NCI-H82 treated with DMSO at 0.1 percent for 48 hours (cell line): ENCODE data around the gene DCDC2C.

Source experiments
- DNase-seq: peaks from one replicate; lab custom pipeline; 2025; ENCODE audit not compliant: unreplicated experiment; lab: John Stamatoyannopoulos, UW

Gene DCDC2C

DNA sequence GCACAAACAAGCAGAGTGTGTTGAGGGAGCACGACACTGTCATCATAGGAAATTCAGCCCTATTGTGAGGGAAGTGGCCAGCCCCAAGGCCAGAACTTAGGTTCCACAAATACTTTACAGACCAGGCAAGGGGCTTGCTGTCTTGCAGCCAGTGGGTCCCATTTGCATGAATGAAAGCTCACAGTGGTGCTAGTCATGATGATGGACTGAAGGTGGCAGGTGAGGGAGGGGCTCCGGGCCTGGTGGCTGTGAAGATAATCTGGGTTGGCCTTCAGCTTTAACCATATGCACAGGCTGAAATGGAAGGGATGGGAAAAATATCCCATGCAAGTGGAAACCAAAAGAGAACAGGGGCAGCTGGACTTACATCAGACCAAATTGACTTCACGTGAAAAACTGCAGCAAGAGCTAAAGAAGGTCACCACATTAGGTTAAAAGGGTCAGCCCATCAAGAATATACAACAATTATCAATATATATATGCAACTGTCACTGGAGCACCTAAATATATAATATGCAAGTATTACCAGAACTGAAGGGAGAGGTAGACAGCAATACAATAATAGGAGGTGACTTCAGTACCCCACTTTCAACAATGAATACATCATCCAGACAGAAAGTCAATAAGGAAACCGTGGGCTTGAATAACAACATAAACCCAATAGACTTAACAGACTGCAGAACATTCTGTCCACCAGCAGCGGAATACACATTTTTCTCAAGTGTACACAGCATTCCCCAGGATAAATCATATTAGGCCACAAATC lies 39.6 kb downstream of the DCDC2C start:
- DNase-seq, result no peak

DNA sequence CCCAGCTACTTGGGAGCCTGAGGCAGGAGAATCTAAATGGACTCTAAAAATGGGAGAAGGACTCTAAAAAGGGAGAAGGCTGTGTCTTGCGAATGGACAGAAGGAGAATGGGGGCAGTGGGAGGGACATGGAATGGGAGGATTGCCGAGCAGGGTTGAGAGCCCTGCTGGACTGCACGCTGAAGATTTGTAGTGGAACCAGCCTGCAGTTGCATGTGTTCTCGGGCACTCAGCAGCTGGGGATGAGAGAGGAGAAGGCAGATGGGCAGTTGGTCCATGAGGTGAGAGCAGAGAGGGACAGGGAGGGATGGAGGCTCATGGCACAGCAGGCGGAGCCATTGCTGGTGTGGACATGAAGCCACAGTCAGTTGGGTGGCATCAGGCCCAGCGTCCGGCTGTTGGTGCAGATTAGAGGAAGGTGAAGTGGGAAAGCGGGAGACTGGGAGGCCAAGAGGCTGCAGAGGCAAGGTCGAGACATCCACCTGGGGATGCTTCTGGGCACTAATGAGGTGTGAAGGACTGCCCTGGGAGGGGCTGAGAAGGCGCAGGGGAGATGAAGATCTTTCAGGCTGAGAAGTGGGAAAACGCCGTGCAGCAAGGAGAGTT lies 40.7 kb downstream of the DCDC2C start:
- DNase-seq, result no peak

DNA sequence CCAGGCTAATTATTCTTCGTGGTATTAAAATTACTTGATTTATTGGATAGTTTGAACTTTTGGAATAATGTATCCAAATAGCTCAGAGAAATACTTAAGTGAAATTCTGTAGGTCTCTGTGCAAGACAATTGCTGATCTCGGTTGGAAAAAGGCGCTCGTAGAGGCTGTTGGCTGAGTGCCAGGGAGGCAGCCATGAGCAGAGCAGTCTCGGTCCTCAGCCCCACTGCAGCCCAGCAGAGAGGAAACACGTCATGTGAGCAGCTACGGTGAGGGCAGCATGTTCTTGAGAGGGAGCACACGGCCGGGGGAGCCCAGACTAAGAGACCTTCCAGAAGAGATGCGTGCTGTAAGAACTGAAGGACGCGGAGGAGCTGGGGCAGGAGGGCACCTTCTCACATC lies 42.5 kb downstream of the DCDC2C start:
- no peak for DNase-seq

DNA sequence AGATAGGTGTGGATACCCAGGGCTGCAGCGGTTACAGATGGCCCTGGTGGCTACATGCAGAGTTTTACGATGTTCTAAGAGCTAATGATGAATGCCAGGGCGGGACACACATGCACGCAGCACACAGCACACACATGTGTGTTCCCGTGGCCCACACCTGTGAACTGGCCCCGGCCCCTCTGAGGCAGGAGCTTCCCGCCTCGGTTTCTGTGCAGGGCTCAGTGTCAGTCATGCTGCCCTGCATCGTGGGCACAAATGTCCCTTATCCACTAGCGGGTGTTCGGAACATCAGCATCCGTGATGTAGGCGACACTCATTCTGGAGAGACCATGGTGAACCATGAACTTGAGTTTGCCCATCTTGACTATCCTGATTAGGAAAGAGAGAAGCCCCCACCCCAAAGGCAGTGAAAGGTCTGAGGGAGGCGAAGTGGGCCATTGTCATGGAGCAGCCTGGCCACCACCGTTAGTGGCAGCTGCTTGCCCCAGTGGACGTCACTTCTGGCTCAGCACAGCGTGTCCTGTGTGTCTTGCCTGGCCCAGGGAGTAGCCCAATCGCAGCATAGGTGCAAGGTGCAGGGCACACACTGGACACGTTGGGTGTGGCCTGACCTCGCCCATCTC lies 43.8 kb downstream of the DCDC2C start:
- DNase-seq, result no peak

DNA sequence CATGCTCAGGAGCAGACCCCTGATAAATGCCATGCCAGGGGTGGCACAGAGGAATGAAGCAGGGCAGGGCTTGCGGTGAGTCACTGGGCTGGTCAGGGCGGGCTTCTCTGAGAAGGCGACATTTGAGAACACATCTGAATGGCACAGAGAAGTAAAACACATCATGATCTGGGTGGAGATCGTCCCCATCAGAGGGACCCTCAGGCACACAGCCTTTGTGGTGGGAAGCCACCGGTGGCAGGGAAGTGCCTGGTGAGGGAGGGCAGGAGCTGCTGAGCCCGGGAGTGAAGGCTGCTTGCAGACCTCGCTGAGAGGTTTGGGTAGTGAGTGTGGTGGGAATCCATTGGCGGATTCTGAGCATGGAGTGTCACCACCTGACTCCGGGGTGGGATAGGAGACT lies 44.5 kb downstream of the DCDC2C start:
- DNase-seq, result no peak

DNA sequence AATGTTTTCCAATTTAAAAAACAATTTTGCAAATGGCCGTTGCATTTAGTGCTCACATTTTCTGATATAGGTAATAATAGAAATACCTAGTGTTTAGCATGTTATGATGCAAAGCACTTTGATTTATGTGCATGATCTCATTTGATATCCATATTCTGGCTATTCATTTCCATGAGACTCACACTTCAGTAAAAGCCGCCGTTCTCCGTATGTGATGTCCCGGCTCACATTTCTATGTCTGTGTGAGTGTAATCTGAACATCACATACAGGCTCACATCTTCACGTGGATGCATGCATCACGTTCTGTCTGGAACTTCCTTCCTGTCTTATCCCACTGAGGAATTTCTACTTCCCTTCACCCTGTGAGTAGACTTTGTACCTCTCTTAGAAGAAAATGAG lies 45.8 kb downstream of the DCDC2C start:
- no peak for DNase-seq

DNA sequence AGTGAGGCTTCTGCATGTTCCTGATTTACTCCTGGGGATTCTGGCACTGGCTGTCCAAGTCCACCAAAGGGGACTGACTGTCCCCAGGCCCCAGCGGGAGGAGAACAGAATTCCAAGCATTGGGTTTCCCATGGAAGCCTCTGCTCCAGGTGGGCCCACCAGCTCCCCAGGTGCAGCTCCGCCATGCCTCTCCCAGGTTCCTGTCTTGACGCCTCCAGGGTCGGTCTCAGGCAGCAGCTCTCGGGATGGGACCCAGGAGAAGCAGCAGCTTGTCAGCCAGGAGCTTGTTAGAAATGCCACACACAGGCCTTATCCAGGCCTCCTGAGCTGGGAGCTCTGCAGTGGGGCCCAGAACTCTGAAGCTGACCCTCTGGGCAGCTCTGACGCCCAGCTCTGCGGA lies 47.9 kb downstream of the DCDC2C start:
- DNase-seq, result no peak

DNA sequence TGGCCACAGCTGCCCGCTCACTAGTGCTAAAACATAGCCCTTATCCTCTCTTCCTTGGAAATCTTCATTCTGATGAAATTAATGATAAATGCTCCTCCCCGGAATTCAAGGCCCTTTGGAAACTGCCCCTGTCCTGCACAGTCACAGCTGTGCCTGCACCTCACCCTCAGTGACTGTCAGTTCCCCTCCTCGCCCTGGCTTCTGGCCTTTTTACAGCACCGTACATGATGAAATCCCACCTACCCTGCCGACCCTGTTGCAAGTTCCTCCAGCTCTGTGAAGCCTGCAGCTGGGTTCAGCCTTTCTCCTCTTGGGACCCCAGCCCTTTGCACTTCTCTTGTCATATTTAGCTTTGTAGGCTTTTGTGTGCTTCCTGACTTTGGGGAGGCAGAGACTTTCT lies 48.4 kb downstream of the DCDC2C start:
- no peak for DNase-seq

DNA sequence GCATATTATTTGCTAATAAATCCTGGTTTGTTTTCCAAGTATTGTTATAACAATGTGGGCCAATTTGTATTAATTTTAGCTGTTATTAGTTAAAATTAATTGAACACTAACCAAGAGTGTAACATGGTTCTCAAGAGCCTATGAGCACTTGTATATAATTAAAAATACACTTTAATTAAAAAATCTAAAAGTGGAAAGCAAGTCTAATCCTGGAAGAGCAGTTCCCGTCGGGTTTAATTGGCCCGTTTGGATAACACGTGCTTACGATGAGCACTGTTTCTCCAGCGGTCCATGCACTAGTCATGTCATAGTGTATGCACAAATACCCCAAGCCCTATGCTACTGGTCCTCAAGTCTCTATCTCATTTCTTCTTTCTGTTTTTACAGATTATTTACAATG lies 49.0 kb downstream of the DCDC2C start:
- no peak for DNase-seq

DNA sequence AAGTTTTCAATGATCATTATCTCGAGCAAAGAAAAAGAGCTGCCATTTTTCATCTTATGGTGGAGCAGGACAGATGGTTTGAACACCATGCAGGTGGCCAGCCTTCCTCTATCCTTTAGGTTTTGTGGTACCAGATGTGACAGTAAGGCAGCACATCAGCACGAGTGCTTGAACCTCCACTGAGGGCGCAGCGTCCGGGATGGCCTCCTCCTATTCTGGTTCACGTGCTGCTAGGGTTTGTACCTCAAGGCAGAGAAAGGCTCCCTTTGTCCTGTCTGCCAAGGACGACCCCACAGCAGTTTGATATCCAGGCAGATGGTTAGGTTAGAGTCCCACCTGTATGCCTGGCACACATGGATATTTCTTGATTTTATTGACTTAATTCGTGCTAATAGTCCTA lies 50.2 kb downstream of the DCDC2C start:
- no peak for DNase-seq

DNA sequence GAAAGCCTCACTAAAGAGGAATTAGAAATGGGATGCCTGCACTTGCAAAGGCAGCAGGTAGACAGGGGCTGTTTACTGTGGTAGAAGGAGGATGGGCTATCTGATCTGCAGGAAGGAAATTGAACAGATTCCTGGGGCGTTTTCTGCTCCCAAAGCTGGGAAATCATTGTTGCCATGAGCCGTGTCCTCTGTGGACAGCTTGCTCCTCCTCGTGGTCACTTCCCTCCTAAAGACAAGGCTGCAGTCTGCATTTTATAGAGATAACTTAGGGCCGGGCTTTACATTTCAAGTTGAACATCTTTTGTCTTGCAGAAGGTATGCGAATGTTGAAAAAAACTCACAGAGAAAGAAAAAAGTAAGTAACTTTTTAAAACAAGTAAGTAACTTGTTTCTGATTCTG lies 50.9 kb downstream of the DCDC2C start:
- no peak for DNase-seq

DNA sequence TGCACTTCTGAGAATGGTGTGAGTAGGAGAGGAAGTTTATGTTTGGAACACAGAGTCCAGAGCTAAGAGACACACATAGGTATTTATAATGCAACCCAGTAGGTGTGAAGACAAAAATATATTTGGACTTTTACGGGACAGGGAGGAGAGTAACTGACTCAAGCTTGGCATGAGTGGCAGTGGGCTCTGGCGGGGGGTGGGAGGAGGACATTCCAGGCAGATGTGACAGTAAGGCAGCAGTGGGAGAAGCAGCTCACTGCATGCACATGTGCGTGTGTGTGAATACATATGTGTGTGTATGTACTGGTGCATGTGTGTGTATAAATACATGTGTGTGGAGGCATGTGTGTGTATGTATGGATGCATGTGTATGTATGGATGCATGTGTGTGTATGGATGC lies 51.4 kb downstream of the DCDC2C start:
- DNase-seq, result no peak

DNA sequence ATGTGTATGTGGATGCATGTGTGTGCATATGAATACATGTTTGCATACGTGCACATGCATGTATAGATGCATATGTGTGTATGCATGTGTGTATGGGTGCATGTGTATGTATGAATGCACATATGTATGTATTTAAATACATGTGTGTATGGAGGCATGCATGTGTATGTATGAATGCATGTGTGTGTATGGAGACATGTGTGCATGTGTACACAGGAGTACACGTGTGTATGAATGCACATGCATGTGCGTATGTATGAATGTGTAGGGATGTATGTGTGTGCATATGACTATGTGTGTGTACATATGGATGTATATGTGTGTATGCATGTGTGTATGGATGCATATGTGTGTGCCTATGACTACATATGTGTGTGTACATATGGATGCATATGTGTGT lies 51.9 kb downstream of the DCDC2C start:
- no peak for DNase-seq

DNA sequence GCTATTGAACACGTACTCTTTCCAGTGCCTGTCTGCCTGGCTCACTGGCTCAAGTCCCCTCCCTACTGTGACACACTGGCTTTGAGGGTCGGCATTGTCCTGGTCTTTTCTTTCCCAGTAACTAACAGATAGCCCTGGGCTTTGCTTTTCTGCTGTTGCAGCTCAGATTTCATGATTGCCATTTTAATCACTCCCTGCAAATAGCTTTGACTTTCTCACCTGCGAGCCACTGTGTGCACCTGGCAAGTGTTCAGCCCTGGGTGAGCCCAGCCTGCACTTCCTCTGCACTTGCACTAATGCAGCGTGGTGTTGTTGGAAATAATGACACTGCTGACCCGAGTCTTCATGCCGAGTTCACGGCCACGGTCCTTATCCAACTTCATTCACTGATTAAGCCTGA lies 52.9 kb downstream of the DCDC2C start:
- DNase-seq, result no peak

DNA sequence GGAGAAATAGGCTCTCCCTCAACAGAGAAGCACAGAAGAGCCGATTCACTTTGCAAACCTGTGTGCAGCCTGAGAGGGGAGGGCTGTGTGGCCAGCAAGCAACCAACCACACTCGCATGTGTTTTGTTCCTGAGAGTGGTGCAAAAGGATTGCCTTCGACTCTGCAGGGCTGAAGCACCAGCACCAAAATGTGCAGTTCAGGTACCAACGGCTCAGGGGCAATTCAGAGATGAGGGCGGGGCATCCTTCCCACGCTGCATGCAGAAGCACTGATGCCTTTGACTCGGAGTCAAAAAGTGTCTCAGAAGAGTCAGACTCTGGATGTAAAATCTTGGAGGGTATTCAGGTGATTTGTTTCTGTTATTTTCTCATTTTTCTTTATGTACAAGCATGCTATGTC lies 55.5 kb downstream of the DCDC2C start:
- no peak for DNase-seq

DNA sequence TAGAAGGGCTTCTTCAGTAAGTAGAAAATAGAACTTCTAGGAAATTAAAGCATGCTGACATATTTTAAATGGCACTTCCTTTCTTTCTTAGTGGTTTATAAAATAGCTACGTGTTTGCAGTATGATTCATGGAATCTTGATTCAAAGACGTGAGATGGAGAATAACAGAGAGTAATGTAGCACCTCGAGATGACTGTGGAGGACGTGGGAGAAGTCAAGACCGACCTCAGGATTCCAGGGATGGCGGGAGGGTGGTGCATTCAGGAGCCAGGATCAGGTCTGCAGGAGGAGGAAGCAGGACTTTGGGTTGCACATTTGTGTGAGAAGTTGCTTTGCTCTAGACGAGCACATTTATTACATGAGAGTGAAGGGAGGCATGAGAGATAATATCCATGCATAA lies 56.0 kb downstream of the DCDC2C start:
- DNase-seq, result no peak

DNA sequence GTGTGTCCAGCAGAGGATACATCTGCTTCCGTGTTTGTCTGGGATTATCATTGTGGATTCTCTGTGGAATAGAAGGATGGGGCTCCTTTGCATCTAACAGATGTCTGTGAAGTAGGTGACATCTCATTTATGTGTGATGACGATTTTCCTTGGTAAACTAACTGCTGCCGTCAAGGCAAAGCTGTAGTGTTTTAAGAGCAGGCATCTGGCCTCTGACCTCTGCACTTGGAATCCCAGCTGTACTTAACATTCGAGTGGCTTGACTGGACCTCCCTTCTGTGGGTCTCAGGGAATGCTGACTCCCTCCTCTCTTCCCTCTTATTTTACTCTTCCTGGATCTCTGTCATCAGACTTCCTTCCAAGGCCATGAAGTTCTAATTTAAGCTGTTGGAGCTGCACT lies 56.4 kb downstream of the DCDC2C start:
- no peak for DNase-seq

DNA sequence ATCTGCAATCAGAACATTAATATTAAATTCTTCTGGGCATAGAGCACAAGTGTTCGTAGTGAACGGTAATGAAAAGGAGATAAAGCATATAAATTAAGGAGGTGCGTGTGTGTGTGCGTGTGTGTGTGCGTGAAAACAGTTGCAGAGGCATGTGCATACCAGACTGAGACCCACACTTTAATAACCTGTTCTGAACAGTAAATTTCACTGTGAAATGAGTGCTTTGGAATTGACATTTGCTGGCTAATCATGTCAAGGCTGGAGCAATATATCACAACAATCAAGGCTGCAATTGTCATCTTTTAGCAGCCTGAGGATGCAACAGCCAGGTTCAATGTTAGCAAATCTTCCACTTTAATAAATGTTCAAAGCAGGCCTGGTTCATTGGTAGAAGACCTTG lies 57.9 kb downstream of the DCDC2C start:
- no peak for DNase-seq

DNA sequence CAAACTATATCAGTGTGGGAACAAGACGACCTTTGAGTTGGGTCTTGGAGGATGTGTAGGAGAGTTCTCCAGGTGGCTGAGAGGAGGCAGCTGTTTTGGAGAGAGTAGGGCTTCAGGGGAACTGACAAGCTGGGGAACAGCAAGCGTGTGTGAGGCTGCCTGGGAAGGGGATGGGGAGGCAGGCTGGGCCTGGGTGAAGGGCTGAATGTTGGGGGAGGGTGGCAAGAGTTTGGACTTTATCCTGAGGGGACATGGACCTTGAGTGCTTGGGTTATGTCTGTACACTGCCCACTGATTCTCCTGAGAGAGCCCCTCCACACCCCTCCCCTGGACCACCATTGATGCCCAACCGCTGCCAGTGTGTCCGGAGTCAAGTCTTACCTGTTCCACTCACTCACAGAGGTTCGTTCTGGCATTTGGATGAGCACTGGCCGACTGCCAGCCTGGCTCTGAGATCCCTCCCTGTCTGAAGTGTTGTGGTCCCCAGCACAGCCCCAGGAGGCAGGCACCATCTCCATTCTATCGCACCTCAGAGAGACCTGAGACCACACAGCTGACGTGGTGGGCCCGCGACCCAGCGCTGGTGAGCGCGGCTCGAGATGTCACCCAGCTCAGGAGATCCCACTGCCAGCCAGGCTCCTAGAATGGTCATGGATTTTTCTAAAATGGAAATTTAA lies 59.5 kb downstream of the DCDC2C start:
- no peak for DNase-seq

DNA sequence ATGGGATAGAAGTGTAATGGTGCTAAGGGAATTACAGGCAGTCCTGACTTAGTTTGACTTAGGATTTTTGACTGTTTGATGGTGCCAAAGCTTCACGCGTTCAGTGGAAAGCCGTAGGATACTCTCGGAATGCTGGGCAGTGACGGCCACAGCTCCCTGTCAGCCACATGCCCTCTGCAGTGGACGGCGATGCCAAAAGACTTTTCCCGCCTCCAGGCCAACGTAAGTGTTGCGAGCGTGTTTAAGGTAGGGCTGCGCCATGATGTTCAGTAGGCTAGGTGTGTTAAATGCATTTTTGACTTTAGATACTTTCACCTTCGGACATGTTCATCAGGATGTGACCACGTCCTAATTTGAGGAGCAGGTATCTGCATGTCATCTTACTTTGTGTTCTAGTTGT lies 63.4 kb downstream of the DCDC2C start:
- DNase-seq, result no peak

DNA sequence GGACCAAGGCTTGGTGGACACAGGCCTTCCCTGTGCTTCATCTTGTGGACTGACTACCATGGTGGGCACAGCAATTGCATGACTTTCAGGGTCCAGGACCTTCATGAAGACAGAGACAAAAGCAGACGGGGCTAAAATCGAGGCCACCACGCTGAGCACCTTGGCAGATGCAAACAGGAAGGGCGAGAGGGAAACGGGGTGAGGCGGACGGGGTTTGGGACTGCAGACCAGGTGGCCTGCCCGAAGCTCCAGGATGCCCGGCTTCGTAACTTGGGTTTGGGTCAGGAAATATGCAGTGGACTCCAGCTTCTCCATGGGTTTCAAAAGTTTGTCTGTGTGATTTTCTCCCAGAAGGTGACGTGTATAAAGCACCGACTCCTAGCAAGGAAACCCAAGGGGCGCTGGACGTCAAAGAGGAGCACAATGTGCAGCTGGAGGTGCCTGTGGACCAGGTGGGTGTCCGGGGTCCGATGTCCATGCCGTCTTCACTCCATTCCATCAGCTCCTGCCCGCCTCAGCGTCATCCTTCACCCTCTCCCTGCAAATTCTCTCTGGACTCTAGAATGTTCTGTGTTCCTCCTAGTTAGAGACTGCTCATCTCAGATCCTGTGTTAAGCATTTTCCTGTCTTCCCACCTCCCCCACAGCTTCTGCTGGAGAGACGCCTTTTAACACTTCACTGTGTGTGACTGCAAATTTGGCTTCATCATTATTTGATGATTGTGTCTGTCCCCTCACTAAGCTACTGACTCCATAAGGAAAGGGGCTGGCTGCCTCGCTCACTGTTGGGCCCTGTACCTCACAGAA lies 65.8 kb downstream of the DCDC2C start:
- no peak for DNase-seq
